ENCODE data around the gene CARS1.

The CARS1 gene

GRCh38 chr11:3089236-3090061 is 32.2 kb upstream of the CARS1 start:
- CTCF ChIA-PET: interaction anchor here (0.8 to 4.2 kb wide), 2 partner anchors 53 to 186 kb away, joined by 5 to 45 read pairs; no protein-coding TSS in a partner anchor
- no peak for DNase-seq (ENCODE audit: extremely low spot score)
- no peak for TF ChIP-seq LEF1 (IDR thresholded peaks at IDR 0.05; ENCODE audit: borderline replicate concordance)
- TF ChIP-seq L3MBTL2 (conservative IDR thresholded peaks at IDR 0.05): no peak
- no peak for TF ChIP-seq FOXA1 (IDR thresholded peaks at IDR 0.05)
- TF ChIP-seq NFRKB (IDR thresholded peaks at IDR 0.05): no peak
- no peak for TF ChIP-seq FOXK2 (IDR thresholded peaks at IDR 0.05)
- TF ChIP-seq ZNF384 (IDR thresholded peaks at IDR 0.05): no peak
- no peak for TF ChIP-seq CTBP1 (IDR thresholded peaks at IDR 0.05; ENCODE audit: borderline replicate concordance)
- TF ChIP-seq PKNOX1 (IDR thresholded peaks at IDR 0.05): no peak
- no peak for TF ChIP-seq FOXM1 (IDR thresholded peaks at IDR 0.05; ENCODE audit: borderline replicate concordance)
- no peak for TF ChIP-seq SUZ12 (IDR thresholded peaks at IDR 0.05)
- no peak for TF ChIP-seq HDGF (IDR thresholded peaks at IDR 0.05; ENCODE audit: borderline replicate concordance)
- POLR2A ChIA-PET: no interaction called here

GRCh38 chr11:3088806-3089205 is 31.6 kb upstream of the CARS1 start:
- CTCF ChIA-PET: interaction anchor here (0.8 kb wide), 1 partner anchor 186 kb away, joined by 5 read pairs; no protein-coding TSS in a partner anchor
- TF ChIP-seq NFRKB (IDR thresholded peaks at IDR 0.05): no peak
- TF ChIP-seq ARNT (IDR thresholded peaks at IDR 0.05): no peak
- TF ChIP-seq BHLHE40 (IDR thresholded peaks at IDR 0.05; ENCODE audit: borderline replicate concordance): no peak
- TF ChIP-seq SP1 (IDR thresholded peaks at IDR 0.05): no peak
- no peak for DNase-seq (ENCODE audit: extremely low spot score)
- POLR2A ChIA-PET: no interaction called here

GRCh38 chr11:3087821-3088800 is 30.9 kb upstream of the CARS1 start:
- CTCF ChIA-PET: interaction anchor here (0.8 kb wide), 1 partner anchor 185 kb away, joined by 5 read pairs; no protein-coding TSS in a partner anchor

GRCh38 chr11:3087373-3087772 is 30.1 kb upstream of the CARS1 start:
- ChIA-PET POLR2A (no interaction called here), CTCF (no interaction called here)
- TF ChIP-seq LEF1 (IDR thresholded peaks at IDR 0.05; ENCODE audit: borderline replicate concordance) (no peak), HDGF (IDR thresholded peaks at IDR 0.05; ENCODE audit: borderline replicate concordance) (no peak), NFRKB (IDR thresholded peaks at IDR 0.05) (no peak), FOXK2 (IDR thresholded peaks at IDR 0.05) (no peak), TARDBP (IDR thresholded peaks at IDR 0.05) (no peak), FOXM1 (IDR thresholded peaks at IDR 0.05; ENCODE audit: borderline replicate concordance) (no peak), BHLHE40 (IDR thresholded peaks at IDR 0.05; ENCODE audit: borderline replicate concordance) (no peak), PKNOX1 (IDR thresholded peaks at IDR 0.05) (no peak), ZNF384 (IDR thresholded peaks at IDR 0.05) (no peak), ELF4 (IDR thresholded peaks at IDR 0.05) (no peak), L3MBTL2 (conservative IDR thresholded peaks at IDR 0.05) (no peak), SP1 (IDR thresholded peaks at IDR 0.05) (no peak), ARNT (IDR thresholded peaks at IDR 0.05) (no peak), FOXA1 (IDR thresholded peaks at IDR 0.05) (no peak), CTBP1 (IDR thresholded peaks at IDR 0.05; ENCODE audit: borderline replicate concordance) (no peak), SUZ12 (IDR thresholded peaks at IDR 0.05) (no peak)
- DNase-seq (ENCODE audit: extremely low spot score): no peak

More at GRCh38 chr11:3087821-3088800, 30.9 kb upstream of the CARS1 start:
- POLR2A ChIA-PET: no interaction called here
- no peak for TF ChIP-seq PKNOX1 (IDR thresholded peaks at IDR 0.05)
- TF ChIP-seq SUZ12 (IDR thresholded peaks at IDR 0.05): no peak
- no peak for TF ChIP-seq CTBP1 (IDR thresholded peaks at IDR 0.05; ENCODE audit: borderline replicate concordance)
- no peak for DNase-seq (ENCODE audit: extremely low spot score)

GRCh38 chr11:3086671-3087150 is 29.5 kb upstream of the CARS1 start:
- ChIA-PET POLR2A (no interaction called here), CTCF (interaction anchor here (1.1 kb wide), 1 partner anchor 49 kb away, joined by 4 read pairs; no protein-coding TSS in a partner anchor)
- no peak for TF ChIP-seq L3MBTL2 (conservative IDR thresholded peaks at IDR 0.05)
- no peak for TF ChIP-seq NFRKB (IDR thresholded peaks at IDR 0.05)
- no peak for TF ChIP-seq SUZ12 (IDR thresholded peaks at IDR 0.05)
- no peak for TF ChIP-seq TARDBP (IDR thresholded peaks at IDR 0.05)
- TF ChIP-seq PKNOX1 (IDR thresholded peaks at IDR 0.05): no peak
- no peak for TF ChIP-seq ELF4 (IDR thresholded peaks at IDR 0.05)
- no peak for TF ChIP-seq BHLHE40 (IDR thresholded peaks at IDR 0.05; ENCODE audit: borderline replicate concordance)
- no peak for TF ChIP-seq FOXA1 (IDR thresholded peaks at IDR 0.05)
- TF ChIP-seq LEF1 (IDR thresholded peaks at IDR 0.05; ENCODE audit: borderline replicate concordance): no peak
- TF ChIP-seq HDGF (IDR thresholded peaks at IDR 0.05; ENCODE audit: borderline replicate concordance): no peak
- TF ChIP-seq CTBP1 (IDR thresholded peaks at IDR 0.05; ENCODE audit: borderline replicate concordance): no peak
- no peak for TF ChIP-seq ARNT (IDR thresholded peaks at IDR 0.05)
- no peak for TF ChIP-seq FOXM1 (IDR thresholded peaks at IDR 0.05; ENCODE audit: borderline replicate concordance)
- TF ChIP-seq SP1 (IDR thresholded peaks at IDR 0.05): no peak
- TF ChIP-seq ZNF384 (IDR thresholded peaks at IDR 0.05): no peak
- TF ChIP-seq FOXK2 (IDR thresholded peaks at IDR 0.05): no peak
- no peak for DNase-seq (ENCODE audit: extremely low spot score)
